Activated gamma-delta T cell treated with Interleukin-2 at 50 U/mL for 16 hours (primary cell): Measurements from ENCODE around the gene BRAT1.

Experiments
- DNase-seq: peaks from one replicate; pipeline ENCODE4 v3.0.0-alpha.2; 2020

The BRAT1 gene

DNA sequence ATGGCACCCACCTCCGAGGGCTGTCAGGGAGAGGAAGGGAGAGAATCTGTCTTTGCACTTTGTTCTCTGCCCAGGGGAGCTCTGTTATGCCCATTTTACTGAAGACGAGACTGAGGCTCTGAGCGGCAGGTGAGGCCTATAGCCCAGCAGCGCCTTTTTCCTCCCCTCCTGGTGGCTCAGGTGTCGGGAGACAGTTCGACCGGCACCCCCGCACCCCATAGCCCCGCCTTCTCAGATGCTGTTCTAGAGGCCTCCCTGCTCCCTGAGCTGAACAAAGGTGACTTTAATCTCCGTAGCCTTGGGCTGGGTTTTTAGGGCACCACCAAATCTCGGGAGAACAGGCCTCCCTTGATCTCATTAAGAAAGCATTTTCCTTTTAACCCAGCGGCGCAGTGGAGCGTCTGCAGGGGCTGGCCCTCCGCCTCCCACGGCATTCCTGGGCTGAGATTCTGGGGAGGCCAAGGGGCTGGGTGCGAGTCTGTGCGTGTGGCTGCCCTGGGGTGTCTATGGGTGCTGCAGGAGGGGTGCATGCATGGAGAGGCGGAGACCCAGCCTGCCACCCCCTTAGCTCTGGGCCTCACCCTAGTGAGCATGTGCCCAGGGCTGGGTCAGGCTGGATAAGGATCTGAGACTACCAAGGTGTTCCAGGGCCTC is 32.4 kb downstream of the BRAT1 start:
- DNase-seq = no peak

DNA sequence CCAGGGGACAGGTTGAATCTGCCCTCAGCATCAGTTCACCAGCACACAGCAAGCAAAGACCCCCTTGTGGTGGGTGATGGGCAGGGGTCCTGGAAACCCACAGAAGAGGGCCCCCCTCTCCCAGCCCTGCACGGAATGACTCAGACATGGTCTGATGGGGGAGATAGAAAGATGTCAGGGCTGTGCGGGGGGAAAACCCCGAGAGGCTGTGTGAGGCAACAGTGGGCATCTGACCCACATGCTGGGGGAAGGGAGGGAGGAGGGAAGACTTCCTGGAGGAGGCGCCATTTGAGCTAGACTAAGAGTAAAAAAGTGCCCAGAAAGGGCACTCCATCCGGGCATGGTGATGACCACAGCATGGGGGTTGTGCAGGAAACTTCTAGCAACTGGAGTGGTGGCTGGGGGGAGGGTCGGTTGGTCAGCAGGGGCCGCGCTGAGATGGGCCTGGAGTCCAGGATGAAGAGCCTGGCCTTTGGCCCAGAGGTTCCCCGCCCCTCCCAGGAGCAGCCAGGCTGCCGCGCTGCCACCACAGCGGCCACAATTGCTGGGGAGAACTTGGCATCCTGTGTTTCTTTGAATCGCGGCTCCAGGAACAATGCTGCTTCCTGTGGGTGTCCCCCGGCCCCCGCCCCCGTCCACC is 33.3 kb downstream of the BRAT1 start:
- peak; percentile 77 for DNase-seq

DNA sequence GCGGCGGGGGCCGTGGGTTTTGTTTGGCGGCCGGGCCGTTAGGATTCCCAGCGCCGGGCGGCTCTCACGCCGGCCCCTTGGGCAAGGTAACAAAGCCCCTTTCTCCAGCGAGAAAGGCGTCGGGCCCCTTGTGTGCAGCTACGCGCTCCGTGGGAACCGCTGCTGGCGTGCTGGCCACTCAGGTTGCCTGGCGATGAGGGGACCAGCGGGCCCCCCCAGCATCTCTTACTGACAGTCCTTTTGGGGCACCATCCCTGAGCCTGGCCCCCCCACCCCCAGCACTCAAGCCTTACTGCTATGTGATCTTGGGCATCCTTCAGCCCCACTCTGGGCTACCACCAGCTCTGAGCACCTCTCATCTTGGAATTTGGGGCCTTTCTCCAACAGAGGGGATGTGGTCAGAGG is 34.0 kb downstream of the BRAT1 start:
- DNase-seq = no peak

DNA sequence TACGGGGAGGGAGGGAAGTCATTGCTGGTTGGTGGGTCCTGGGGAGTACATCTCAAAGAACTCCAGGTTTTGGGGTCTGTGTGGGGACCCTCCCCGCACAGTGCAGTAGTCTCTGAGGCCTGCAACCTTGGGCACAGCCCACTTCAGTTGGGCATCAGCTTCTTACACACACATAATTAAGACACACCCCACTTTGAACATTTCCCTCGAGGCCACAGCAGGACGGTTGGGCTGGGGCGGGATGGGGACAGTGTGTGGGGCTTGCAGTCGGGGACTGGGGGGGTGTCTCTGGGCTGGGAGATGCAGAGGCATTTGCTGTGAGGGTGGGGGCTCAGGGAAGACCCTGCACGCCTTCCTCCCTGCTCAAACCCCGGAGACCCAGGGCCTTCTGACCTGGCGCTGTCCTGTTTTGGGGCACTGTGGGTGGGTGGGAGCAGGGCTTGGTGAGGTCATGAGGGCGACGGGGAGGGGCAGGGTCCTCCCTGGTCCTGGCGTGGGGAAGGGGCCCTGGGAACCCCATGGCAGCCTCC is 34.5 kb downstream of the BRAT1 start:
- DNase-seq = no peak

DNA sequence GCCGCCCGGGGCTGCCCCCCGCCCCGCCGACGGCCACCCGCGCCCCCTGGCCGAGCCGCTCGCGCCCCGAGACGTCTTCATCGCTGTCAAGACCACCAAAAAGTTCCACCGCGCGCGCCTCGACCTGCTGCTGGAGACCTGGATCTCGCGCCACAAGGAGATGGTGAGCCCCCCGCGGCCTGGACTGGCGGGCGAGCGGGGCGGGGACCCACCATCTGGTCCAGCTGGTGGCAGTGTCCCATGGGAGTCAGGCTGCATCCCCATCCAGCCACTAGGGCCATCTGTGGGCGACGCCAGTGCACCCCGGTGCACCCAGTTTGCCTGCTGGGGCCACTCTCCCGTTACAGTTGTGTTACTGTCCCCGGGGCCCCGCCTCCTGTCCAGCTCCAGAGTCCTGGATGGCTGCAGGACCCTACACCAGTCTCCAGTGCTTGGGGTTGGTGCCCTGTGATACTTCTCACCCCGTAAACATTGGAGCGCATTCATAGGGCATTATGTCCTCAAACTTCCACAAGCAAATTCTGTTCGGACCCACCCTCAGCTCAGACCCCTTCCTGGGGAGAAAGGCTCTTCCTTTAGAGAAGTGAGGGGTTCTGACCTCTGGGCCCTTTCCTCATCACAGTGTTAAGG is 35.1 kb downstream of the BRAT1 start:
- DNase-seq = no peak

DNA sequence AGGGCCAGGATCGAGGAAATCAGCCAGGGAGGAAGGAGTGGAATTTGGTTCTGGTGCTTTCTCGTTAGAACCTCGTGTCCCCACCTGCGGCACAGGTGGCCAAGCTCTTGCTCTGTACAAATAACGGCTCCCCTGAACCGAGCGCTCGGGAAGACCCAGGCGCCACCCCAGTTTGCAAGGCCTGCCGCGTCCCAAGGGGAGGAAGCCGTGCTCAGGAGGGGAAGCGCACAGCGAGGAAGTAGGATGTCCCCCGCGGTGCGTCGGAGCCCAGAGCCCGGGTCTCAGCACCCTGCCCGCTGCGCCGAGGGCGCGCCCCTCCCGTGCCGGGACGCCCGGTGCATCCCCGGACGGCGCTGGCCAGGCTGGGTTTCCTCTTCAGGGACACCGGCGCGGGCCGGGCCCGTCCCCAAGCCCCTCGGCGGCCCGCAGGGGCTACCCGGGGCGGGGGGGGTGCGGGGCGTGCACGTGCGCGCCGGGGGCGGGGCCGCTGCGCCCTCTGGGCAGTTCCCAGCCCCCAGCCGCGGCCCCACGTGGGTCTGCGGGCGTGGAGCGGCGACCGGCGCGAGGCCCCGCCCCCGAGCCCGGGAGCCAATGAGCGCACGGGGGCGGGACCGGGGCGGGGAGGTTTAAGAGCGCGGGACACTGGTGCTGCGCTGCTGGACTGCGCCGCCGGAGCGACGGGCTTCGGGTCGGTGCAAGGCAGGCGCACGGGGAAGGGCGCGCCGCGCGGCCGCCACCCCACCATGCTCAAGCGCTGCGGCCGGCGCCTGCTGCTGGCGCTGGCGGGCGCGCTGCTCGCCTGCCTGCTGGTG is 36.0 kb downstream of the BRAT1 start, which contains the start of gene LFNG:
Gene LFNG (plus strand): TSS at position 656 of the 812 bp plus-strand sequence. CDS start 88 bp downstream, at position 744.
- peak; percentile 84 for DNase-seq

DNA sequence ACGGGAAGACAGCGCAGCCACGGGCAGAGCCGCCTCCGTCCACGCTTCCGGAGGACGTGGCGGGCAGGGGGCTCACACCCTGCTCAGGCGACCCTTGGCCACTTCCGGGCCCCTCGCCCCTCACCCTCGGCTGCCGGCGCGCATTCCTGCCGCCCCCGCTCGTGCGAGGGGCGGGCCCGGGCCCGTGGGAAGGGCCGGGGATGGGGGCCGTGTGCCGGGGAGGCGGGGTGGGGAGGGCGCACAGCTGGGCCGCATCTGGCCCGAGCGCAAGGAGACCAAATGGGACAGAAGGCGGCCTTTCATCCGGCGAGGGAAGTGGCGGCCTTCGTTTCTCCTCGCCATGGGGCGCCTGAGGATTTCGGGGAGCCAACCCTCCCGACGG is 36.6 kb downstream of the BRAT1 start:
- no peak for DNase-seq

DNA sequence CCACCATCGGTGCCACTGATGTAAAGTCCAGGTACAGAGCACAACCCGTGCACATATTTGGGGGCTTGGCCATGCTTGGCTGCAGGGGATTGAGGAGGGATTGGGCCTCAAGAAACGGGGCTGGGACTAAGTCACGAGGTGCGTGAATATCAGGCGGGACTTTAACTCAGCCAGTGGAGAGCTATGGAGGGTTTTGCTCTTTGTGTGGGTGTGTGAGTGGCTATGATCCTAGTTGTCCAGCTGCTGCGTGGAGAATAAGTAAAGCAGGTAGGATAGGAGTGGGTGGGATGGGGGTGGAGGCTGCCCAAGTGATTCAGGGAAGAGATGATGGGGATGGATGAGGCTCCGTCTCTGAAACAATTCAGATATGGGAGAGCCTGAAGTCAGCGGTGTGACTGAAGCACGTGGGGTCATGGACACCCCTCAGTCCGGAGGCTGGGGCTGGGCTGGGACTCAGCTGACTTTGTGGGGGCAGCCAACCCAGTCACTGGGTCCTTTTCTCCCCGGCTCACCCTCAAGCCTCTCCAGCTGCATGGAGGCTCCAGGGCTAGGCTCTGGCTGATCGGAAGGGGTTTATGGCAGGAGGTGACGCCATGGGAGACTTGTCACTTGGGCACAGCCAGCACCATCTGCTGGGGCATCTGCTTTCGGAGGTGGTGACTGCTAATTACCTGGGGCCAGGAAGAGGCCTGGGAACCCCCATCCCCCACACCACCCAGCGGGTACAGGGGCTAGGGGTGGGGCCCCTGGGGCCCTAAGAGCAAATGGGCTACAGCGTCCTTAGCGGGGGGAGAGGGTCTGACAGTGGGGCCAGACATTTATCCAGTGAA is 37.4 kb downstream of the BRAT1 start:
- no peak for DNase-seq

DNA sequence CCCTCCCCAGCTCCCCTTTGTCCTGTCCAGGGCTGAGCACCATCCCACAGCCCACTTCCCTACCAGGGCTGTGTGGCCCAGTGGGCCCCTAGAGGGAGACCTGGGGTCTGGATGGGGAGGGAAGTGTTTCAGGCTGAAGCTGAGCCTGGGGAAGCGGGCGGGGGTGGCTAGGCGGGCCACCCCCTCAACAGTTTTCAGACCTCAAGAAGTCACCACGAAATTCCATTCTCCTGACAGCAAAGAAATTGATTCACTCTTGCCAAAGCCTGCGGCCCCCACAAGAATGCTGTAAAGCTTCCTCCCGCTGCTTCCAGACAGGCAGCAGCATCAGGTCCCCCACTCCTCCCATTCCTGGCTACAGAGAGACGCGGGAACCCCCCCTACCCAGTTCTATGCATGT is 38.3 kb downstream of the BRAT1 start:
- DNase-seq = no peak

DNA sequence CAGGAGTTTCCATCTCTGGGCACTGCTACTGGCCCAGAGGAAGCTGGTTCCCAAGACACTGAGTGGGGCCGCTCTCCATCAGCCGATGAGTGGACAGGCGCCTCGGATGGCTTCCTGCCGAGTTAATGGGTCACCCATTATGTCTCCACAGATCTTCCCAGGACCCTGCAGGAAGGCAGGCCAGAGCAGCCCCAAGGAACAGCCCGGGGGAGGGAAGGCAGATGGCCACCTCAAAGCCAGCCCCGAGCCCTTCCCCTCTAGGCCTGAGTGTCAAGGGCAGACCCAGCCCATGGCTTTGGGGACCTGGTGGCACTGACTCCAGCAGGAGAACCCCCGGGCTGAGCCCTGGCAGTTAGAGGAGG is 39.1 kb downstream of the BRAT1 start:
- no peak for DNase-seq

DNA sequence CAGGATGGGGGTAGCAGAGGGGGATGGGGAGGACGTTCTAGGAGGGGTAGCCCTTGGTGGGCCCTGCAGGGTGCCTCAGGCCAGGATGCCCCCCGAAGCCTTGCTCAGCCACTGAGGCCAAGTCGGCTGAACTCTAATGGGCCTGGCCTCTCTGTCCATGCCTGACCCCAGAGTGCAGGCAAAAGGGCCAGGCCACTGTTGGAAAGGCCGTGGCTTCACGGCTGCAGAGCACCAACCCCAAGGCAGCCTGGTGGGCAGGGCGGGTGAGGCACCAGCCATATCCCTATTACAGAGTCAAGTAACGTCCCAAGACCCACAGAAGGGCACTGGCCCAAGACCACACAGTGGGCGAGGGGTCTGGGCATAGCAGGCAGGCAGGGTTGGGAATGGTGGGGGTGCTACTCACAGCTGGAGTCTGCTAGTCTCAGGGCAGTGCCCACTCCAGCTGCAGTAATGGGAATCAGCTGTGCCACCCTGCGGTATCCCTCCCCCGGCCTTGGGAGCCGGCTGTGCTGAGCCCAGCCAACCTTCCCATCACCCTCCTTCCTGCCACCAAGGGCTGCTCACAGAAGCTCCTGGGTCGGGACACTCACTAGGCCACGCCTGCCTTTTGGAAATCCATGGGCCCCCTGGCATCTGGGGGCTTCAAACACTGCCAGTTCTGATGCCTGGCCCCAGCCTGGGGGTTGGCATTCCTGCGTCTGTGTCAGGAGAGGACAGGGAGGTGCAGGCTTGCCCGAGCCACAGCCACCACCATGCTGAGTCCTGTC is 39.7 kb downstream of the BRAT1 start:
- no peak for DNase-seq

DNA sequence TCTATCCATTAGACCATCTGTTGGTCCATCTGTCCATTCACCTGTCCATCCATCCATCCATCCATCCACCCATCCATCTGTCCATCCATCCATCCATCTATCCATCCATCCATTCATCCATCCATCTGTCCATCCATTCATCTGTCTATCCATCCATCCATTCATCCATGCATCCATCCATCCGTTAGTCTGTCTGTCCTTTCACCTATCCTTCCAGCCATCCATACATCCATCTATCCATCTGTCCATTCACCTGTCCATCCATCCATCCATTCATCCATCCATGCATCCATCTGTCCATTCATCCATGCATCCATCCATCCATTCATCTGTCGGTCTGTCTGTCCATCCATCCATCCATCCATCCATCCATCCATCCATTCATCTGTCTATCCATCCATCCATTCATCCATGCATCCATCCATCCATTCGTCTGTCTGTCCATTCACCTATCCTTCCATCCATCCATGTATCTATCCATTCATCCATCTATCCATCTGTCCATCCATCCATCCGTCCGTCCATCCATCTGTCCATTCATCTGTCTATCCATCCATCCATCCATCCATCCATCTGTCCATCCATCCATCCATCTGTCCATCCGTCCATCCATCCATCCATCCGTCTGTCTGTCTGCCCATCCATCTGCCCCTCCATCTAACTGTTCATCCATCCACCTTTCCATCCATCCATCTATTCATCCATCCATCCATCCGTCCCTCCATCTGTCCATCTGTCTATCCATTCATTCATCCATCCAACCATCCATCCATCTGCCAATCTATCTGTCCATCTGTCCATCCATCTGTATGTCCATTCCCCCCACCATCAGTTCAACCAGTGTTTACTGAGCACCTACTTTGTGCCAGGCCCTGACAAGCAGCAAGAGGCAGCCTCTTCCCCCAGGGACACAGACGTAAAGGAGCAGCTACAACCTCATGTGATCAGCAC is 40.6 kb downstream of the BRAT1 start:
- no peak for DNase-seq

DNA sequence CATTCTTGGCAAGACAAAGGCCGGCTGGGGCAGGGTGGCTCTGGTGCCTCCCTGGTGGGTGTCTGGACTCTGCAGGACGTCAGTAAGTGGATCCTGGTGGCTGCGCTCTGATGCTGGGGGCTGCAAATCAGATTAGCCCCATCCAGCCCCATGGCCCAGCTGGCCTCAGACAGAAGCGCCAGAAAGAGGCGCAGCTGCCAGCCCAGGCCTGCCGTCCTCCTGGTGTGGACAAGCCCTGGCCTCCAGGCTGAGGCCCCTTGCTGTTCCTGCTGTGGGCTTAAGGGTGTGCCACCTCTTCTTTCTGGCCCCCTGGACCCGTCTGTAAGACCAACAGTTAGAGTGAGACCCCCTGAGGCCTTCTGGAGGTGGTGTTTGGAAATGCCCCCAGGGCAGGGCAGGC is 41.6 kb downstream of the BRAT1 start:
- no peak for DNase-seq

DNA sequence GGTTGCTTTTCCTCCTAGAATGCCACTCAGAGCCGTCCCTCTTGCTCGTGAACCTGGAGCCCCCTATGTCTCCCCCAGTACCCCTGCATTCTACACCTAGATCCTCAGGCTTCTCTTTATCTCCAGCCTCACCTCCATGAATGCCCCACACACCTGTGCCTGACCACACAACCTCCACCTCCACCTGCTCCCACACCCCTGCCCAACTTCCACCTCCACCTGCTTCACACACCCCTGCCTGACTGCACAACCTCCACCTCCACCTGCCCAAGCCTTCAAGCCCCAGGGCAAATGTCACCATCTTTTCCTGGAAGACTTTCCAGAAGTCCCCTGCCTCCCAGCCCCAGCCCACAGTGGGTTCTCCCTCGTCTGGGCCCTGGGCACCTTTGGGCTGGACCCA is 42.6 kb downstream of the BRAT1 start:
- DNase-seq = no peak

DNA sequence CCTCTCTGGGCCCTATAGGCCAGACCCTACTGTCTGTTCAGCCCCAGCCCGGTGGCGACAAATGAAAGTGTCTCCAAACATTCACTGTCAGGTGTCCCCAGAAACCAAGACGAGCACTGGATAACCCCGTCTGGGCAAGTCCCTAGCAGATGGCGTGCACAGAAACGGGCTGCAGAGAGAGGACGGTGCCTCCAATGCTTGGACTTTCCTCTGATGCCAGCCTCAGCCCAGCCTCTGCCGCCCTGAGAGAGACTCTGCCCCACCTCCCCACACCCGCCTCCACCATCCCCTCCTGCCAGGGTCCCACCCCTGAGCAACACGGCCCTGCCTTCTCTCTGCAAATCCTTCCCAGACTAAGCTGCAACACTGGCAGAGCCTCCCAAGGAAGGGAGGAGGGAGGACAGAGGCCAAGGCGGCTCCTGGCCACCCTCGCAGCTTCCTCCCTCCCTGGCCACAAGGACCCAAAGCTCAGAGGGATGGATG is 43.1 kb downstream of the BRAT1 start:
- DNase-seq = no peak

DNA sequence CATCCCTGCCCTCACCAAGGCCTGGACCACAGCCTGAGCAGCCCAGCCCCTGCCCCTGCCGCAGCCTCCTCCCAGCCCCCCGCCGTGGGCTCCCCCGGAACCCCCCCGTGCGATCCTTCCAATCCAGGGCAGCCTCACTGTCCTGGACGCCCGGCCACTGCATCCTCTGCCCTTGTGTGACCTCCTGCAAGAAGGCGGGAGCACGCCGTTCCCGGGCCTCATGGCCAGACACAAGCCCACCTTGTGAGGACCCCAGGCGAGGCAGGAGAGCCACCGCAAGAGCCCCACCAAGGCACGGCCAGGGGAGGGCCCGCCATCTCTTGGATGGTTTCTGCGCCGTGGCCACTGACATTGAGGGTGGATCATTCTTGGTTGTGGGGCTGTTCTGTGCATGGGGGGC is 43.6 kb downstream of the BRAT1 start:
- no peak for DNase-seq

DNA sequence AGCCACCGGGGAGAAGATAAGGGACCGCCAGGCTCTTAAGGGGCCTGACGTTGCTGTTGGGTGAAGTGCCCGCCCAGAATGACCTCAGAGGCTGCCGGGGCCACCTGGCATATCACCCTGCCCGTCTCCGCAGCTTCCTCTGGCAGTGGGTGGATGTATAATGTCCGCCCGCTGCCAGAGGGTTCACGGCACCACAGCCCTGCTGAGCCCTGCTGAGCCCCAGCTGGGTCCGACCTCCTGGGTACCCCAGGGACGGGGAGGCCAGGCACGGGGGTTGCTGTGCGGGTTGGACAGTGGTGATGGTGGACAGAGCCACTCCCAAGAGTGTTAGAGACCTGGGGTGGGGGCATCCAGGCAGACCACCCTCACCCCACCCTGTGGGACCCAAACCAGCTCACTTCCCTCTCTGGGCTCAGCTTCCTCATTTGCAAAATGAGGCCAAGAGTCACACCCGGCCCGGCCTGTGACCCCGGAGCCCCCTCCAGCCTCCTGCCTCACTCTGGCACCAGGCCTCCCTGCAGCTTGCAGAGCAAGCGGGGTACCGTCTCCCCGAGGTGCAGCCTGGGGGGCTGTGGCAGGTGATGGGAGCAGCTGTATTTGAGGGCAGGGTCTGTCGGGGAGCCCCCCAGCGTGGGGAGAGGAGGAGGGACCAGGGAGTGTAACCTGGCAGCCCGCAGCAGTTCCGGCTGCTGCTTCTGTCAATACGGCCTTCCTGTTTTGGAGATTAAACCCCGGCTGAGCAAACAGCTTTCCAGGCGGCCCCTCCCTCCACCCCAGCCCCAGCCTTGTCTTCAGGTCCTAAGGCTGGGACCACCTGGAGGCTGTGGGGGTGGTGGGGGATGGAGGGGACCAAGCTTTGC is 44.2 kb downstream of the BRAT1 start:
- peak; percentile 74 for DNase-seq

DNA sequence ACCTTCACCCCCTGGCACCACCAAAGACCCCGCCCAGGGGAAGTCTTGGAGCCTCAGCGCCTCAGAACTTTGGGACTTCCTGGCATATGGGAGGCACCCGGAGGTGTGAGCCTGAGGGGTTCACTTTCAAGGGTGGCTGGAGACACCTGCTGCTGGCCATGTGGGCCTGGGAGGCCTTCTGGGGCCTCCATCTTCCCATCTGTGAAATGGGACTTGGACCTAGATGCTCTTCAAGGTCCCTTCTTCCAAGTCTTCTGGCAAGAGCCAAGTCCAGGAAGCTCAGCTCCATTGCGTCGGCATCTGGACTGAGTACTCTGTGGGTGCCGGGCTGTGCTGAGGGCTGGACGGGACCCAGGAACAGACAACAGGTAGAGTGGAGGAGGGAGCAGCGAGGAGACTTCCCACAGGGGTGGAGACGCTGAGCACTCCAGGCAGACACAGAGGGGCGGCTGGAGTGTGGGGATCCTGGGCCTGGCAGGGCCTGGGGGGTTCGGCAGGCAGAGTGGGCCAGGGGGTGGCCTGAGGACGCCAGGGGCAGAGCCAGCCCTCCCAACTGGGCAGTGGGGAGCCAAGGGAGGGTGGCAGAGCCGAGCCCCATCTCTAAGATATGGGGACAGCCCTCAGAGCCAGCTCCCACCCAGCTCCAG is 45.1 kb downstream of the BRAT1 start:
- no peak for DNase-seq
